Measurements from ENCODE around the gene ANO1. TPM values are rescaled to one million over a fixed set of nuclear protein-coding genes. Genes with fewer than 3 reads are reported as not detected.

The ANO1 gene
- total RNA-seq, 2 donors from 2014 or later, result 34.6 to 43.9 TPM

DNA sequence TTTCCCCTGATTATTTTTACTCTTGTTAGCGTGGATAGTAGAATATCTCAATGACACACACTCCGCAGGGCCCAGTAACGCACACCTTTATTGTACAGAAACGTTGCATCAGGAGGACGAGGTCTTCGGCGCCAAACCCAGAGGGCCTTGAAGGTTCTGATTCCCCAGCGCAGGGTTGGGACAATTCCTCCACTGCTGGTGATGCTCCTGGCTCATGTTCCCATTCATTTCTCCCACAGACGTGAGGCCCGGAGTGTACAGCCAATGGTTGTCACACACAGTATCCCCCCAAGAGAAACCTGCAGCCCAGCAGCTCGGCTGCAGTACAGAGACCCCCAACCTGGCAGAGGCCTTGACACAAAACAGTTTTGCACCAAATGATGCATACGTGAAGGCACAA is 6.1 kb upstream of the ANO1 start:
- 84% methylated on average over 12 of the region's 12 CpGs for WGBS
- no peak overlapping the region for H3K27ac ChIP-seq

DNA sequence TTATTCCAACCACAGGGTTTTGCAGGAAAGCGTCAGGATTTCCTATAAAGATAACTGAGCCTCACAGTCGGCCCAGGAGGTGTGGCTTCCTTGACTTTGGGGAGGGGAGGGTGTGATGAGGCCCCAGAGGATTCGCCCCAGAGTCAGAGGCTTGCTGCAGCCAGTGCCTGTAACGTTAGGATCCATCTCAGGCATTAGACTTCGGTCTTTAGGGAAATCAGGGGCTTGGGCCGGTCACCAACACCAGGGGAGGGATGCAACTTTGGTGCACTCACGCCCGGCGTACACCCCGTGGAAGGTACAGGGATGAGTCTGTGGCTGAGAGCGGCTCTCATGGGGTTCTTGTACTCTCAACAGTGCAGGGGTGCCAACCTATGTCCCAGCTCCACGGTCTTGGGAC is 5.7 kb upstream of the ANO1 start:
- no peaks in the 10 kb centered on the region for H3K4me1 ChIP-seq (replicated peaks)
- no peaks in the 10 kb centered on the region for H3K36me3 ChIP-seq
- no peaks in the 10 kb centered on the region for H3K27me3 ChIP-seq (replicated peaks; ENCODE audit: insufficient read depth)
- no peak overlapping the region for H3K27ac ChIP-seq
- intact Hi-C loops (cut with DNase I), result no loop called here
- no peak overlapping the region for H3K4me3 ChIP-seq
- no peak for DNase-seq (ENCODE audit: low spot score)
- no peaks in the 10 kb centered on the region for H3K9me3 ChIP-seq
- 75% methylated on average over 12 of the region's 12 CpGs for WGBS
- TF ChIP-seq, protein P1, sequence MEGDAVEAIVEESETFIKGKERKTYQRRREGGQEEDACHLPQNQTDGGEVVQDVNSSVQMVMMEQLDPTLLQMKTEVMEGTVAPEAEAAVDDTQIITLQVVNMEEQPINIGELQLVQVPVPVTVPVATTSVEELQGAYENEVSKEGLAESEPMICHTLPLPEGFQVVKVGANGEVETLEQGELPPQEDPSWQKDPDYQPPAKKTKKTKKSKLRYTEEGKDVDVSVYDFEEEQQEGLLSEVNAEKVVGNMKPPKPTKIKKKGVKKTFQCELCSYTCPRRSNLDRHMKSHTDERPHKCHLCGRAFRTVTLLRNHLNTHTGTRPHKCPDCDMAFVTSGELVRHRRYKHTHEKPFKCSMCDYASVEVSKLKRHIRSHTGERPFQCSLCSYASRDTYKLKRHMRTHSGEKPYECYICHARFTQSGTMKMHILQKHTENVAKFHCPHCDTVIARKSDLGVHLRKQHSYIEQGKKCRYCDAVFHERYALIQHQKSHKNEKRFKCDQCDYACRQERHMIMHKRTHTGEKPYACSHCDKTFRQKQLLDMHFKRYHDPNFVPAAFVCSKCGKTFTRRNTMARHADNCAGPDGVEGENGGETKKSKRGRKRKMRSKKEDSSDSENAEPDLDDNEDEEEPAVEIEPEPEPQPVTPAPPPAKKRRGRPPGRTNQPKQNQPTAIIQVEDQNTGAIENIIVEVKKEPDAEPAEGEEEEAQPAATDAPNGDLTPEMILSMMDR (IDR thresholded peaks at IDR 0.05), result no peak
- TF ChIP-seq POLR2A (IDR thresholded peaks at IDR 0.05), result no peak
- no peak for TF ChIP-seq POLR2AphosphoS5 (IDR thresholded peaks at IDR 0.05)

More for the DNA sequence above, 6.1 kb upstream of the ANO1 start:
- intact Hi-C loops (cut with DNase I), result no loop called here
- no peaks in the 10 kb centered on the region for H3K9me3 ChIP-seq
- H3K36me3 ChIP-seq, result no peaks in the 10 kb centered on the region
- no peaks in the 10 kb centered on the region for H3K27me3 ChIP-seq (replicated peaks; ENCODE audit: insufficient read depth)
- no peak overlapping the region for H3K4me3 ChIP-seq
- no peak for DNase-seq (ENCODE audit: low spot score)
- TF ChIP-seq, protein P1 (IDR thresholded peaks at IDR 0.05), result no peak
- TF ChIP-seq POLR2AphosphoS5 (IDR thresholded peaks at IDR 0.05) (no peak), POLR2A (IDR thresholded peaks at IDR 0.05) (no peak)
- H3K4me1 ChIP-seq (replicated peaks), result no peaks in the 10 kb centered on the region

DNA sequence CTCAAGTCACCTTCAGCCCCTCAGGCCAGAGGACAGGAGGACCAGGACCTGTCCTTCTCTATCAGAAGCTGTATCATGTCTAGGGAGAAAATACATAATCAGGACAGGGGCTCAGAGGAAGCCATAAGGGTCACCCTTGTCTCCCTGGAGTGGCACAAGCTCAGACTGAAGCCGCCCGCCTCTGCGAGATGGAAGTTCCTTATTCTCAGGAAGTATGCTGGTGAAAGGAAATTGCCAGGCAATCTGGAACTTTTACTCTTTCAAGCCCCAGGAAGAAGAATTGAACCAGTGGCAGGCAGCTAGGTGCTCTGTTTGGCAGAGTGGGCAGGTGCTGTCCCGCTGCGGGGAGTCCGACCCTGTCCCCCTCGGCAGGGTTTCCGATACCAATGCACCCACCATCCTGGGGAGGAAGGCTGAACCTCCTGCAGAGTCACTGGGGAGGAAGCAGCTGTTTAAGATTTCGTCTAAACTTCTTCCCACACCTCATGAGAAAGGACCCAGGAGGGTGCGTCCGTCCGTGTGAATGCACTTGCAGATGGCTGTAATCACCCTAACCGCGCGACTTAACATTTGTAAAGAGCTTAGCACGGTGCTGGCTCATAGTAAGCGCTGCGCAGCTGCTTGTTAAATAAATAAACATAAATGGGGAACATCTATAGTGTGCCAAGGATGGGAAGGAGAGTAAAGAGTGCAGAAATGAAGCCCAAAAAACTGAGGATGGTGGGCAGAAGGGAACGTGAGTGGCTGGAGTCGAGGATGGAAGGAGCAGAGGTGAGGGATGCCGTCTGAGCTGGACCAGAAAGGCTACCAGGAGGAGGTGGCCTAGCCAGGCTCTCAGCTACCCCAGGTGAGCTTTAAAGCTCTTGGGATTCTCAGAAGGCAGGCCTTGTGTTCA is 5.0 kb upstream of the ANO1 start:
- H3K27me3 ChIP-seq (replicated peaks; ENCODE audit: insufficient read depth), result no peaks in the 10 kb centered on the region
- 52% methylated on average over 21 of the region's 21 CpGs for WGBS
- H3K36me3 ChIP-seq, result no peaks in the 10 kb centered on the region
- intact Hi-C loops (cut with DNase I), result no loop called here
- no peak overlapping the region for H3K27ac ChIP-seq
- TF ChIP-seq POLR2A (IDR thresholded peaks at IDR 0.05) (no peak), POLR2AphosphoS5 (IDR thresholded peaks at IDR 0.05) (no peak)
- TF ChIP-seq, protein P1 (IDR thresholded peaks at IDR 0.05), result no peak
- H3K4me3 ChIP-seq, result no peak overlapping the region
- no peak for DNase-seq (ENCODE audit: low spot score)
- no peaks in the 10 kb centered on the region for H3K4me1 ChIP-seq (replicated peaks)
- H3K9me3 ChIP-seq, result no peaks in the 10 kb centered on the region

DNA sequence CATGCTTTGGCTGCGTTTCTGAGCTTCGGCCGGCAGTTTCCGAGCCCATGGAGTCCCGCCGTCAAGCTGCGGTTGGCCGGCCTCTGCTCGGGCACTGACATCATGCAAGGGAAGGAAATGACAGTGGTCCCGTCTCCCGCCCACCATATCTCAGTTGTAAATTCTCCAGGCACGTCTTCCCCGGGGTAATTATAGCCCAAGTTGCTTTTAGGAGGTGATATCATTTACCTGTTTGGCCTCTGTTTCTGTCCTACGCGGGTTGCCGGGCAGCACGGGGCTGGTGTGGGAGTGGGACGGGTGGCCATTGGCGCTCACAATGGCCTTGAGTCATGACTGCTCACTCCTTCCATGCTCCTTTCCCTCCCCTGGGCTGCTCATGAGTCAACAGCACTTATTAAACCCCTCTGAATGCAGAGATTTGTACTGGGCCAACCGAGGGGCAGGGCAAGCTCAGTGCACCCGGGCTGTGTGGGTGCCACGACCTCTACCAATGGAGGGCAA is 4.2 kb upstream of the ANO1 start:
- Histone ChIP-seq H3K27me3 (replicated peaks; ENCODE audit: insufficient read depth) (no peaks in the 10 kb centered on the region), H3K36me3 (no peaks in the 10 kb centered on the region), H3K4me1 (replicated peaks) (no peaks in the 10 kb centered on the region), H3K9me3 (no peaks in the 10 kb centered on the region), H3K27ac (no peak overlapping the region), H3K4me3 (no peak overlapping the region)
- TF ChIP-seq, protein P1 (IDR thresholded peaks at IDR 0.05), result no peak
- TF ChIP-seq POLR2A (IDR thresholded peaks at IDR 0.05) (no peak), POLR2AphosphoS5 (IDR thresholded peaks at IDR 0.05) (no peak)
- no peak for DNase-seq (ENCODE audit: low spot score)
- intact Hi-C loops (cut with DNase I), result no loop called here
- WGBS, result 80% methylated on average over 22 of the region's 22 CpGs

Data from prostate gland (tissue), 2 donors.